Measurements from ENCODE around the gene BCAR1.
"Not testable (repeated sequence)": the region's sequence is repeated elsewhere in the genome, so short reads cannot be mapped to it uniquely, and the experiment has no call there.

The BCAR1 gene

DNA sequence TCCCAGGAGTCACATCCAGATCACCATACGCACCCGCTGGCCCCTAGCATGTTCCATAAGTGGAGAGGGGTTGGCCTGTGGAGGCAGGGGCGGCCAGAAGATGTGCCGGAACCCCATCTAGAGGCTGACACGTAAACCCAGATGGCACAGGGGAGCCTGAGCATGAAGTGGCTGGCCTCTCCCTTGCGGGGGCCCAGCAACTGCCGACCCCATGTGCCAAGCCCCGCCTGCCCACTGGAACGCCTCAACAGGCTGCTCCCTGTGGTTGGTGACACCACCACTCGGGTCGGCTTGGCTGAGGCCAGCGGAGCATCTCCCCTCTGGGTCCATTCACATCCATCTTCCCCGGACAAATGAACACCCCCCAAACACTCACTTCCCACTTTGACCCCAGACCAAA is 9.5 kb downstream of the BCAR1 start:
- no peak for DNase-seq

DNA sequence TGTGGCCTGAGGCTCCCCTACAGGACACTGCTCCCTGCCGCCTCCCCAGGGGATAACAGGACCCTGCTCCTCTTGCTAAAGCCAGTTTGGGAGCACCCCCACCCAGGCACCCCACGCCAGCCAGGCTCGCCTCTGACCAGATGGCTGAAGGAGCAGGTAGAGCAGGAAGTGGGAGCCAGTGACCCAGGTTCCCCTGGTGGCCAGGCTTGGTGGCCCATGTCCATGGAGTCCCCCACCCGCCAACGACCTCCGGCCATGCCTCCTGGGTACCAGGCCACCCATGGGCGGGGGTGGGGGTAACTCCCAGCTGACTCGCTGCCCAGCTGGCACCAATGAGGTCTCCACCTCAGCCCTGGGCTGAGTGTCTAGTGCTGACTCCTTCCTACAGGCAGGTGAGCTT is 10.0 kb downstream of the BCAR1 start:
- no peak for DNase-seq

DNA sequence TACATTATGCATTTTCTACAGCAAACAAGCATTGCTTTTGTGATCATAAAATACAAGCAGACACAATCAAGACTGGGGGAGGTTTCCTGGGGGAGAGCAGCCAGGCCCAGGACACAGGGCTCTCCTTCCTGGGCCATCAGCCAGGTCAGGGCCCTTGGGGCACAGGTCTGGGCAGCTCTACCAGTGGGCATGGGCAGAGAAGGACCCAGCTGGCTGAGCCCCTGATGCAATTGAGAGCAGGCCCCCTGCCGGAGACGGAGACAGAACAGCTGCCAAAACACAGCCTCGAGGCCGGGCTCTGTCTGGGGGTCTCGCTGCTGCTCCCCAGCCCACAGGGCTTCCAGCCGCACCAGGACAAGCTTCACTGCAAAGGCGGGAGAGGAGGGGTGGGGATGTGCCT is 10.8 kb downstream of the BCAR1 start:
- DNase-seq = not testable (repeated sequence)

DNA sequence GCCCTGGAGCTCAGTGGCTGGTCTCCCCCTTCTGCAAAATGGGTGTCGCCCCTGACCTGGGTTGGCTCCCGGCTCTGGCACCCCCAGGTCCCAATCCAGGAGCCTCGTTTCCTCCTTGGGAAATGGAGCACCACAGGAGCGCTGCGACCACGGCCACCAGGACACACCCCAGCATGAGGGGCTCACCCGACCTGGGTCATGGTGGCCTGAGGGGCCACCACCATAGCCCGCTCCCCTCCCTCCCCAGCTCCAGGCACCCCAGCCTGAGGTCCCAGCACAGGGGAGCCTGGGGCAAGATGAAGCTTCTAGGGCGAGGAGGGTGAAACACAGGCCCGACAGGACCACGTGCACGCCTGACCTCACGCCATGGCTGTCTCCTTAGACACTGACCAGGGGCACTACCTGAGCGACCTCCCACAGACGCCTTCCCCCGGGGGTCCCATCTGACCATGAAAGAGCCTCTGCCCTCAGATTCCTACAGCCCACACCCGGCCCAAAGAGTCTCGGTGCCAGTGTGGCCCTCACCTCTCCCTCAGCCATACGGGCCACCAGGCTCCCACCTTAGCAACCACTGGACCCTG is 11.8 kb downstream of the BCAR1 start:
- DNase-seq = no peak

DNA sequence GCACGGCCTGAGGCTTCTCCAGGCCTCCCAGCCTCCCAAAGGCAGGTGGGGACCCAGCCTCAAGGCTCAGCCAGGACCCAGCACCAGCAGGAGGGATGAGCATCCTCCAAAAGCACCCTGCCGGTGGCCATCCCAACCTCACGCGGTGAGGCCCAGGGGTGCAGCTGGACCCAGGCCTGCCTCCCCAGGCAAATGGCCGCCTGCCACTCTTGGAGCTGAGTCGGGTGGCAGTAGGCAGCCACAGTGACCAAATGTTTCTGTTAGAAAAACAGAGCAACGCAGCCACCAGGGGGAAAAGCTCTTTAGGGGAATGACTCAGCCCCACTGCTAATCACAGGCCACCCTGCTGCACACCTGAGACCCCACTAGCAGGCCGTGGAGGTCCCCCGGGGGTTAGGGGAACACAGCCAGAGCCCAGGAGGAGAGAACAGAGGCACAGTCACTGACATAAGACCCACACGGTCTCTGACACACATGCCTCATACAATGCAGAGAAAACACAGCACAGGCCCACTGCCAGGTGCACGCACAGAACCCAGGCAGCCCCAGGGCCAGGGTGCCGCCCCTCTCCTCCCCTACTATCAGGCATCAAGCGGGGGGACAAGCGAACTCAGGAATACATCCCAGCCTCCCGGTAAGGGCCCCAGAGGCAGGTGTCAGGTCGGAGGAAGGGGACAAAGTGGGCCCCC is 12.4 kb downstream of the BCAR1 start:
- DNase-seq = peak in 13 of 56 donors; percentile 57 to 84 (median 70)

DNA sequence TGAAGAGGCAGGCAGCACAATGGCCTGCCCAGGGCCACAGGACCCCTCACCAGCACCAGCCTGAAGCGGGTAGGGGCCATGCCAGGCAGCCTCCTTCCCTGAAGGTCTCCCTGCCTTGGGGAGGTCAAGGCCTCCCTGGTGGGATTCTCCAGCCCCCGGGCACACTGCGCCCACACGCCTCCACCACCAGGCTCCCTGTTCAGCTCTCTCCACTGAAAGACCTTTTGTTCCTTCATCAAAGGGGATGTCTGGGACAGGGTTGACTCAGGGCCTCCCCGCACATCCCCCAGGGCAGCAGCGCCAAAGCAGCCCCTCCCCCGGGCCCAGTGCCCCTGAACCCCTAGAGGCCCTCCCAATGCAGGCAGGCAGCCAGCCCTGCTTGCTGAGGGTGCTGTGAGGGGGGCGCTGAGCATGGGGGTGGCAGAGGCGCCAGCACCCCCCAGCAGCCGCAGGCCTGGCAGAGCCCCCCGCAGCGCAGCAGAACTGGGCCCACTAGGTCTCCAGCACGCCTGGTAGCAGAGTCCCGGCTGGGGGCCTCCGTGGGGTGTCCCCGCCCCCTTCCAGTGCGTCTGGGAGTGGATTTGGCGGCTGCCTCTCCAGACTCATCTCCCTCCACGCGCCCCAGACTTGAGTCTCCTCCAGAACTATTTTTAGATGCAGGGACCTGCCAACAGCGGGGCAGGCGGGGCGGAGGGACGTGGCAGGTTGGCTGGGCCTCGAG is 13.1 kb downstream of the BCAR1 start:
- peak in 54 of 56 donors; percentile 42 to 95 (median 82) for DNase-seq

DNA sequence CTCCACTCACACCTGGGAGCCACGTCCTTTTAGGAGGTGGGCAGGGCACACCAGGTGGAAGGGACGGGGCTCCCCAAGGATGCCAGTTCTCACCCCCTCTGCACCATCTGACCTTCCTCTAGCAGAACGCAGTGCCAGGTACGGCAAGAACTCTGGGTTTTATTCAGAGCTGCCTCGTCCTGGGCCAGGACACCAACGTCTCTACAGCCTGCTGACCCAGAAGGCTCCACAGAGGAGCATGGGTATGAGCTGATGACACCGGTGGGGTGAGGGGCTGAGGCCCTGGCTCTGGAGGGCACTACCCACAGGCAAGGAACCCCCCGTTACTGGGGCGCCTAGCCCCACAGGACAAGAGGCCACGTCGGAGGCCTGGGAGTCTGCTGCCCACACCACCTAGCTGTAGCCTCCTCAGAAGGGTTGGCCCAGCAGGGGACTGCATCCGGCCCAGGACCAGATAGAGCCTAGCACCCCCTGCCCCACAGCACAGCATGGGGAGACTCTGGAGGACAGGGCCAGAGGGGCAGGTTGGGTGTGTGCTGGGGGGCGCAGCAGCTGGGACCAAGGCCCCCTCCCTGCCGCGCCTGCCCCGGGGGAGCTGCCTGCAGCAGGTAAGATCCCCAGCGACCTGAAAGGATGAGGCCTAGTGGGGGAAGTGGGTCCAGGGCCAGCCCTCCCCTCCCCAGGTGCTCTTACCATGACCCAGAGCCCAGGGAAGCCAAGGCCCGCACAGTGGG is 13.9 kb downstream of the BCAR1 start:
- DNase-seq = peak in 2 of 56 donors; percentile 52 to 55

DNA sequence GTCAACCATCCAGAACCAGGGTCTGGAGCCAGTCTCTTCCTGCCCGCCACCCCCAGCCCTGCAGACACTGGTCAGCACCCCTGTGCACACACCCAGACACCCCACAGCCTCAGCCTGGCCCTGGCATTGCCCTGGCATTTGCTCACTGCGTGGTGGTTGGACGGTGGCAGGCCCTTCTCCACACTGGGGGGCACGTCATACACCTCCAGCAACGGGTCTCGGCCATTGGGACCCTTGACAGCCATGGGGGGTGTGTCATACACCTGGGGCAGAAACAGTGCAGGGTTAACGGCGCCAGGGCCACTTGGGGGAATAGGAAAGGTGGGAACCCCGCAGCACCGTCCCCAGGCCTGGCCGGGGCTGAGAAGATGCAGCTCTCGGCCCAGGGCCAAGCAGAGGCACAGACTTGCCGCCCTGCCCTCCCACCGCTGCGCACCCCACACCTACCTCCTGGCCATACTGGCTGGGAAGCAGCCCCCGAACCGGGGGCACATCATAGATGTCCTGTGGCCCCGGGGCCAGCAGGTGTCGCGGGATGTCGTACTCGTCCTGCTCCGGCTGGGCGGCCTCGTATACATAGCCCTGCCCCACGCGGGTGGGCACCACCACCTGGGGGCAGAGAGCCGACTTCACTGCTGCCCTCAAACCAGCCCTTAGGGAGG is 14.6 kb downstream of the BCAR1 start:
- DNase-seq = peak in 1 of 56 donors; percentile 21

DNA sequence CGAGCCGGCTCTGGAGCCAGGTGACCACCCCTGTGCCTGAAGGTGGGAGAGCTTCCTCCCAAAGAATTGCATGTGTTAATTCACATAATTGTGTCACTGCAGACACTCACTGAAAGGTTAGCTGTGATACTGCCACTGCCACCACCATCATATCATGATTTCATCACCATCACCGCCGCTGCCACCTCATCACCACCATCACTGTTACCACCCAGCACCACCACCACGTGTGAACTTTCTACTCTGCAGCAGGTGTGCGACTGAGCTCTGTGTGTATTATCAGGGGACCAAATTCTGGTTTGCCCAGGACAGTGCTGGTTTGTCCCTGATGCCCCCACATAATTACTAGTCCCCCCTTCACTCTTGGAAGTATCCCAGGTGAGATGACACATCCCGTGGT is 15.2 kb downstream of the BCAR1 start:
- DNase-seq = no peak

DNA sequence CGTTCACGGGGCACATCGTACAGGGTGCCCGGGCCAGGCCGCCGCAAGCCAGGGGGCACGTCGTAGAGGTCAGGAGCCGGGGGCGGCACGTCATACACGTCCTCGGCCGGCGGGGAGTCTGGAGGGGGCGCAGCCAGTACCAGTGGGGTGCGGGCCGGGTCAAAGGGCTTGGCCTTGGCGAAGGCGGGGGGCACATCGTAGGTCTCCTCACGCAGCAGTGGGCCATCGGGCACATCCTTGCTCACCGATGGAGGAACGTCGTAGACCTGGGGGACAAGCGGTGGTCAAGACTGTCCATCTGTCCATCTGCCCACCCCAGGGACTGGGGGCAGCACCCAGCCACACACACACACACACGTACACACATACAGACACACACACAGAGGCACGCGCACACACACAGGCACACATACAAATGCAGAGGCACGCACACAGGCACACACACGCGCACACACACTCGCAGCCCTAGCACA is 15.7 kb downstream of the BCAR1 start:
- no peak for DNase-seq

DNA sequence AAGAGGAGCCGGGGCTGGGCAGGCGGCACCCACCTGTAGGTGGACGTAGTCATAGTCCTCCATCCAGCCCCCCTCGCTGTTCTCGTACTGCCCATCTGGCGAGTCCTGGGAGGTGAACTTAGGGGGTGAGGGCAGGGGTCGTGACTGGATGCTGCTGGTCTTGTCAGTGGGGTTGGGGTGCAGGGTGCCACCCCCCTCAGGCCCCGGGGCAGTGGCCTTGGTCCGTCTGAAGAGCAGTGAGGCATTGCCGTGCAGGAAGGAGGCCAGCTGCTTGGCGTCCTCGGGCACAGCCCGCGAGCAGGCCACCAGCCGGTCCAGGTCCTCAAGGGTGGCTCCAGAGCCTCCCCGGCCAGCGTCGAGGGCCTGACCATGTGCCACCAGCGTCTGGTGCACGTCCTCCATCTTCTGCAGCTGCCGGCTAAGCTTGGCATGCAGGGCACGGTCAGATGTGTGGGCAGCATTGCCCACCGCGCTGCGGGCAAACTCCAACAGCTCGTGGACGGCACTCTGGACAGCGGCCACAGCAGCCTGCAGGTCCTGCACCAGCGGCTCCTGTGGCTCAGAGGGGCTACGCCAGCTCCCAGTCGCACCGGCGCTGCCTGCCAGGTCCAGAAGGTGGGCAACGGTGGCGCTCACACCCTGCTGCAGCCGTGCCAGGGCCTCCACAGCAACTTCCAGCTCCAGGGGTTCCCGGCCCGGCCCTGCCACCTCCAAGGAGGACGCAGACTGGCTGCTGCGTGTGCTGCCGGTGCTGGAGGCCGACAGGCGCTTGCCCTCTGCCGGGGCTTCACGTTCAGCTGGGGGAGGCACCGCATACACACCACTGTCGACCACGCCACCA is 16.3 kb downstream of the BCAR1 start:
- DNase-seq = peak in 10 of 56 donors; percentile 19 to 37 (median 28)

DNA sequence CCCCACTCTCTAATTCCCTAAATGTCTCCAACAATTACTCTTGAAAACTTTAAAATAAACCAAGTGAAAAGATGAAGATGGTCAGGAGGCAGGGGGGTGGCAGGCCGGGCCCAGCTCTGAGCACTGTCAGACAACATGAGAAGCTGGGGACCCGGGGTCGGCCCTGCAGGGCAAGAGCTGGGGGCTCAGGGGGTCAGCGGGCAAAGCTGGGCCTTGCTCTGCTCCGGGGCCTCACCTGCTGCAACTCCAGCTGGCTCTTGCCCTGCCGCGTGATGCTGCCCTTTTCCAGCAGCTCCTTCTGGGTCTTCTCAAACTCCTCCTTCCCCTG is 17.8 kb downstream of the BCAR1 start:
- peak in 1 of 56 donors; percentile 62 for DNase-seq

DNA sequence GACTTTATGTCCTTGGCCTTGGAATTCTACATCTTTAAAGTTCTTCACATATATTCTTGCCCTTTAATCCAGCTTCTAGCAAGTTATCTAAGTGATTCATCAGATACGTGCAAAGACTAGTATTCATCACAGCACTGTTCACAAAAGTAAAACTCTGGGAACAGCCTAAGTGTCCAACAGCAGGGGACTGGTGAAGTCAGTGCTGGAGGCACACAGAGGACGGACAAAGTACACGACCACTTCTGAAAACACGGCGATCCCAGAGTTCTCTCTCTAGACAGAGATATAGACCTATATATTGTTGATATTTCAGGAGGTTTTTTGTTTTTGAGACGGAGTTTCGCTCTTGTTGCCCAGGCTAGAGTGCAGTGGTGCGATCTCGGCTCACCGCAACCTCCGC is 19.9 kb downstream of the BCAR1 start:
- DNase-seq = no peak

DNA sequence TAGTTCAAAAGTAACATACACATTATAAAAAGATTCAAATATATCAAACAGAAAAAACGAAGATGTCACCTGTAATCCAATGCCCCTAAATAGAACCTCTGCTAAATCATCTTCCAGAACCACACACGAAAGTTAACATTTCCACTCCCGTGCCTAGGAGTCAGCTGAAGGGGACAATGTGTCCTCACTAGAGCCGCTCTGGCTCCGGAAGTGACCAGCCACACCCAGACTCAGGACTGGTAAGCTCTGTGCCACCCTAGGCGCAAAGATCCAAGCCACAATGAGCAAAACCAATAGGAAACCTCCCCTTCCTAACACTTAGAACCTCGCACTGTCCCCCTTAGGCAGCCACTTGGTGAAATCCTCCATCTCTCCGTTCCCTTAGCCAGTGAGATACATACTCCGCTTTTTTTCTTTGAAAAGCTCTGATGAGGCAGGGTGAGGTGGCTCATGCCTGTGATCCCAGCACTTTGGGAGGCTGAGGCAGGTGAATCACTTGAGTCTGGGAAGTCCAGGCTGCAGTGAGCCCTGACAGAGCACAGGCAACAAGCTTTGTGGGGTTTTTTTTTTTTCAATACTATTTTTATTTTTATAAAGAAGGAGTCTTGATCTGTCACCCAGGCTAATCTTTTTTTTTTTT is 20.8 kb downstream of the BCAR1 start:
- DNase-seq = no peak

DNA sequence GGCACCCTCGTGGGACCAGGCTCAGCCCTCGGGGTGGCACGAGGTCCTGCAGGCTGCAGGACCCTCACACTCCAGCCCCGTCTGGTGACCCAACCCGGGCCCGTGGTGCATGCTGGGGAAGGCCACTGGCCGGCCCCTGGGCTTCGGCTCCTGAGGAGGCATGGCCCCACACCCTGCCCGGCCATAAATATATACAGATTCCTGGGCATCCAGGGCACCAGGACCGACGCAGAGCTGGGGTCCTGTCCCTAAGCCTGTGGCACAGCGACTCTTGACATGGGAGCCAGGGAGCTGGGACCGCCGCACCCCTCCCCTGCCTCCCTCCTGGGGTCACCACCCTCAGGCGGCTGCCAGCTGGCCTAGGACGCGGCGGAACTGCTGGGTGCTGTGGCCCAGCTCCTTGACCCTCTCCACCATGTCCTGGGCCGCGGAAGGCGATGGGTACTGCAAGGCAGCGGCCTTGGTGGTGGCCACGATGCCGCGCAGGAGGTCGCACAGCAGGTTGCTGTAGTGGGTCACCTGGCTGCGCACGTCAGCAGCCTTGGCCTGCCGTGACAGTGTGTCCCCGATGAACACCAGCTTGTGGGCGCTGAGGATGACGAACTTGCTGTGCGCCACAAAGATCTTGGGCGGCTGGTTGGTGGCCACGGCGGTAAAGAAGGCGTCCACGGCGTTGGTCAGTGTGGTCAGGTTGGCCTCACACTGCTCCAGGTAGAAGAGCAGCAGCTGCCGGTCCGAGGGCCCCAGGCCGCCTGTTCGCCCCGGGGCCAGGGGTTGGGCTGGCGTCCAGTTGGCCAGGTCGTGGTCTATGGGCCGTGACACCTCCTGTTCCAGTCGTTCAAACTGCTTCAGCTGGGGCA is 22.0 kb downstream of the BCAR1 start:
- DNase-seq = no peak

DNA sequence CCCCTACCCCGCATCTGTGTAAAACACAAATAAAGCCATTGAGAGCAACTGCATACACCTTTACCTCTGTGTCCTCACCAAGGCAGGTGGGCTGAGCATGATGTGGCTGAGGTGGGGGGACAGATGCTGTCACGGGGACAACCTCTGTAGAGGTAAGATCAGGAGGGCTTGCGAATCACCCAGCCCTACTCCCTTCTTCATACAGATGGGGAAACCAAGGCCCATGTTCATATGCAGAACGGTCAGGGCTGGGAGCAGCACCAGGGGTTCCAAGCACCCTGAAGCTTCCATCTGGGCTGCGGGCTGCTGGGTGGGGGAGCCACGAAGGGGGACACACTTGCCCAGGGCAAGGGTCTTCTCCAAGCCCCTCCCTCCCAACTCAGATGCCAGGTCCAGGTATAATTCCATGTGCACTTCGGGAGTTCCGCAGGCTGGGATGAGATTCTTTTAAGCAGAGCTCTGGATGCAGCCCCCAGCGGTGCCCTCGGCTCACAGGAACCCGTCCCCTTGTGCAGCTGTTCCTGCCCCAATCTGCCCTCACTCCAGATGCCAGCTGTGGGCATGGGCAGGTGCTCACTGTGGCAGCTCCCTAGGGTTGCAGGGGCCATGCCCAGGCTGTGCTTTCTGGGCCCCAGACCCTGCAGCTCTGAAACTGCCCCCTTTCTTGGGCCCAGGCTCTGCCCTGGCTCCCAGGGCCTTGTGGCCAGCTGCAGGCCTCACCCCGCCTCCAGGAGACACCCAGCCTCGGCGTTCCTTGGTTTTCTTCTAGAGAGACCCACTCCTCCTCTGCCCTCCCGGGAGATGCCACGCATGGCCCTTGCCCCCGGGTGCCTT is 23.1 kb downstream of the BCAR1 start:
- no peak for DNase-seq

DNA sequence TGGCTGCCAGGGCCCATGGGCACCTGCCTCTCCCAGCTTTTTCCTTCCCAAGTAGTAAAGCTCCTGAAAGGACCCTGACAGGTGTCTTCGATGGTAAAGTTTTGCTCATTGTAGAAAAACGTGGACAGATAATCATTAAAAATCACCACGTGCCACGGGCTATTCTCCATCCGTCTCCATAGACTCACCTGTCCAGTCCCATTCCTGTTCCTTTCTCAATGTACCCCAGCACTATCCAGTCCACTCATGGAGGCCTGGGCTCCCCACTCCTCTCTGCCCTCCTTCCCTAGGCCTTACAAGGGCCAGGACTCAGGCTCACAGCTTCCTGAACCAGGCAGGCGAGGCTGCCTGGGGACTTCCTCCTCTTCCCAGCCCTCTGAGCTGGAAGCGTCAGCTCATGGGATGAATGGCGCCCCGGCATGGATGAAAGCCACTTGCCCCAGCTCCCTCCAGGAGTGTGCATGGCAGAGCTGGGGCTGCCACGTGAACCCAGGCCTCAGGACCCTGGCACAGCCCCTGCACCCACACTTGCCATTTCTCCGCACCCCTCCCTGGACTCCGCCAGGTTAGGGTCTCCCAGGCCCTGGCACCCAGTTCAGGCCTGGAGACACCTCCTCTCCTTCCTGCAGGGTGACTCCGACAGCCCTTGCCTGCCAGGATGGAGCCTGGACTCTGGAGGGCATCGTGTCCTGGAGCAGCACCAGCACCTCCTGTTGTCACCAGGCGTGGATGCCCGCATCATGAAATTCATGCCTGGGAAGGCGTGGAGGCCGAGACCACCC is 23.9 kb downstream of the BCAR1 start:
- no peak for DNase-seq
